Left forelimb (tissue), 1 donor: Measurements from ENCODE around the gene CERK.

ENCODE experiments used
- DNase-seq: peaks from one replicate; pipeline ENCODE4 v3.0.0-alpha.2; 2018; ENCODE audit warnings: low spot score

CERK gene

DNA sequence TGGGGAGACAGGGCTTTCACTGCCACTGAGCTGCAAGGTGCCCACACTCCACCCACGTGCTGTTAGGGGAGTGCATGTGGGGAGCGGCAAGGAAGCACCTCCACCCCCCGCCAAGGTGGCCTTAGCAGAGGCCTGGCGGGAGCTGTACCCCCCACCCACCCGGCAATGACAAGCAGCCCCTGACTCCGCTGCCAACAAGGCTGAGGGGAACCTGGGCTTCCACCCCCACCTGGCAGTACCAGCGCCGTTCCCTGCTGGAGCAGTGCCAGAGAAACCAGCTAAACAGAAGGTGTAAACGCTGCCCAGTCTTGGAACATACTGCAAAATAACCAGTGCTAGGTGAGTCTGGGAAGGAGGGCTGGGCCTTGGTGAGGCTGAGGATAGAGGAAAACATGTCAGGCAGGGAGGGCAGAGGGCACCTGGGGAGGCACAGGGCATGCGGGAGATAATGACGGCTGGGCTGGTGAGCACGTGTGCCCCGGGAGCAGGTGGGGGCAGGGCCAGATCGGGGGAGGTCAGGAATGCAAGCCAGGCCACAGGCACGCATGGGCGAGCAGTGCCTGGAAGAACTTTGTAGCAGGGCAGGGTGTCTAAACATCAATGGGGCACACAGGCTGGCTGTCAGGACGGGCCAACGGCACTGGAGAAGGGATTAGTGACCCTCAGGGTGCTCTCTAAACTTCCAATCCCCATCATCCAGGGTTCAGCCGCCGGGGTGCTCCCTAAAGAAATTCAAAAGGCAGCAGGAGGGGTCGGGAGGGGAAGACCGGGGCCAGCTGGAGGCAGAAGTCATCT lies 6.6 kb downstream of the CERK start:
- DNase-seq = no peak

DNA sequence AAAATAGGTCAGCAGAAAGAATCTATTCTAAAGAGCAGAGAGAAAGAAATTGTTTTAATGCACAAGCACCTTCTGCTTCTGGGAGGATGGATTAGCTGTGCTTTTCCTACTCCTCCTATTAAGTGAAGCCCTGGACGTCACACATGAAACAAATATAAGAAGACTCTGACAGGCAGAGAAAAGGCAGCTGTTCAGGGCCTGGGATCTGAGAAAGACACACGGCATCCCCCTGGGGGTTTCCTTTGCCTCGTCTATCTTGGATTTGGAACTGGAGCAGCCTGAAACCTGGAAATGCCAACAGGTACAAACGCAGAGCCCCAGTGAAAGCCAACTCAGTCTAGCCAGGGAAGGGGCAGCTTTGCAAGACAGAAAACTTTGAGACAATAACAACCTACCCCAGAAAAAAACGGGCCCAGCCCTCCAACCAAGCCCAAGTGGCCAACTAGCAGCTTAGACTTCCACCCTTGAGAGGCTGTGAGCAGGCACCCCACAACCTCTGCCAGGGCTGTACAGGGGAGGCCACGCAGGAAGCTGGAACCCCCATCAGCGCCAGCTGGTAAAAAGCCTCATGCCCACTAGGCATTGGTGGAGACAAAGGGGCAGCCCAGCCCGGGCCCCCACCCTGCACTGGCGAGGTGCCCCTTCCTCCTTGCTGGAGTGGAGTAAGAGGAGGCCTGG lies 7.3 kb downstream of the CERK start:
- no peak for DNase-seq

- no peak for DNase-seq
Measured at GRCh38 chr22:46728470-46728869, 9.6 kb downstream of the CERK start.

DNA sequence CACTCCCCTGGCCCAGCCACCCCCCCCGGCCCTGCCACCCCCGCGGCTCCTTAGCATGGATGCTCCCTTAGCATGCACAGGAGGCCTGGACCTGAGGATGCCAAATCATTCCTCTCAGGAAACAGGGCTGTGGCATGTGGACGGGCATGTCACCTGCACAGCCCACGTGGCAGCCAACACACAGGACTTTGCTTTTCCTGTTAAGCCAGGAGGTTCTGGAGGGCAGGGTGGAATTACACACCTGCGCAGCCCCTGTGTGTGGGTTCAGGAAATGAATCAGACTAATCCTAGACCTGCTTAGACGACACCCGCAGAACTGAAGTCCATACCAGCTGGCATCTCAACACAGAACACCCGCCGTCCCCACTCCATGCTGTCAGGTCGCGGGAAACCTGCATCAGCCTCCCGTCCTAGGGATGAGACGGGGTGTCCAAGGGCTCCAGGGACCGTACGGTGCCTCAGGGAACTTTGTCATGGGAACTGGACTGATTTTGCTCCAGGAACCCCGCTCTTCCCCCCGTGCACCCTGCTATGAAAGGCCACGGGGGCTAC lies 10.2 kb downstream of the CERK start:
- no peak for DNase-seq

DNA sequence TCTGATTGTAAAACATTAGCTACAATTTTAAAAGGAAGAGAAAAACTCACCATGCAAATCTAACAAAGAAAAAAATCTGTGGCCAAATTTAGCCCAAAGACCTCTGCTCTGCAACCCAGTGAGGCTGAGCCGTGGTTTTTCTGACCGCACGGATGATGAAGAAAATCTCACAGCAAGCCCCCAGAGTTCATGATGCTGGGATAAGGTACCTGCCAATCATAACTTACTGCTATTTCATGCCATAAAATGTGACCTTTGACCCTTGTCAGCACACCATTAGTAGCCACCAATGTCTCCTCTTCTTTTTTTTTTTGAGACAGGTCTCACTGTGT lies 11.1 kb downstream of the CERK start:
- no peak for DNase-seq

DNA sequence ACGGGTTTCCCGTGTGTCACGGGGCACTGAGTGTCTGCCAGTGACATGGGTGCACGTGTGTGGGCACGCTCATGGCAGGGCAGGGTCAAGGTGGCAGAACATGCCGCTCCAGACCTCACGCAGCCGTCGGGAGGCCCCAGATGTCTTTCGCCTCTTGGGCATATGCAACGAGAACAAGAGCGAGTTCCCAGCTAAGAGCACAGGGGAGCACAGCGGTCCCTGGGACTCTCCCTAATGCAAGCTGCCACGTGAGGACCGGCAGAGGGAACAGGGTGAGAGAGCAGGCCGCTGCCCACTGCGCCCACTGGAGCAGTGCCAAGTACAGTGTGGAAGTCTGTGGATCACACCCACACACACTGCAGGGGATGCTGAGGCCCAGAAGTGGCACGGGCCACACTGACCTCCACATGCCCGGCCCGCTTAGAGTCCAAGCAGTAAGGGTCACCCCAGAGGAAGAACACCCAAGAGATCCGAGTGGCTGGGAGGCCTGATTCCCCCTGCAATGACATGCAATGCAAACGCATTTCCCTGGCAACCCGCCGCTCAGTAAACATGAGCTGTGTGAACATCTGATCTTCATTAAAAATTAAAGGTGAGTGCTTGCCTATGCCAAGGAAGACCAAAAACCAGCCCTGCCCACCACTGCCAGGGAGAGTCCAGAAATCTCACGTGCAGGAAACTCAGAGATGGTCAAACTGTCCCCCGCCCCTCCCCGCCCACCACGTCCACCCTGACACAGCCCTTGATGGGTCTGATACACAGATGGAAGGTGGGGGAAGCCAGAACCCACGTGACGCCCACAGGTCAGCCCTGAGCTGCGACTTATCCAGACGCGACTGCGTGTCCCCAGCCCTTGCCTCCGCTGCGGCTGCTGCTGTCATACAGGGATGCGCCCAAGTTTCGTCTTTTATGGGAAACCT lies 11.7 kb downstream of the CERK start:
- DNase-seq = peak; percentile 63

DNA sequence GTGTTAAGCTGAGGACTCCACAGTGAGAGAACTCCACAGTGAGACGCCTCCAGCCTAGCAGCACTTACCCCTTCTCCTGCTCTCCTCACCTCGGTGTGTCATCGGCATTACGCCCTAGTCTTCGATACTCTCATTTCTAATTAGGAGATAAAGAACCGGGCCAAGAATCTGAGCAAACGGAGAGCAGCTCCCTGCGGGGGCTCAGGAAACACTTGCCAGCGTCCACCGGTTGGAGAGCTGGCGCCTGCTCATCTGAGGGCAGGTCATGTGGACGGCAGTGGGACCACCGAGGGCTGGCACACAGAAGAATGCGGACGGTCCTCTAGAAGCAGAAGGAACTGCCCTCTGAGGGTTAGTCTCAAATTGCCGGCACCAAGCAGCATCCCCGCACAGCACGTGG lies 13.0 kb downstream of the CERK start:
- no peak for DNase-seq

- no peak for DNase-seq
Measured at GRCh38 chr22:46723882-46724281, 14.2 kb downstream of the CERK start.

- no peak for DNase-seq
Measured at GRCh38 chr22:46721501-46722085, 16.5 kb downstream of the CERK start.

- DNase-seq = no peak
Measured at GRCh38 chr22:46719921-46720320, 18.1 kb downstream of the CERK start.

DNA sequence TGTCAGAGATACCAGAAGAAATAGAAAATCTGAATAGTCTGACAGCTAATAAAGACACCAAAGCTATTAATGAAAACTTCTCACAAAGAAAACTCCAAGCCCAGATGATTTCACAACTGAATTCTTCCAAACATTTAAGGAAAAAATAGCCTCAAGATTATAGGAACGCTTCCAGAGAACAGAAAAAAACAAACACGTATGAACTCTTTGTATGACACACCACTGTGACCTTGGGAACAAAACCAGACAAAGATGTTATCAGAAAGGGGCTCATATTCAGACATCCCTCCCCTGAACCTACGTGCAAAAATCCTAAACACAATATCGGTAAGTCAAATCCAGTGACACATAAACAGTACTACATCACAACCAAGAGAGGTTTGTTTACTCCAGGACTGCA lies 23.5 kb downstream of the CERK start:
- DNase-seq = no peak

DNA sequence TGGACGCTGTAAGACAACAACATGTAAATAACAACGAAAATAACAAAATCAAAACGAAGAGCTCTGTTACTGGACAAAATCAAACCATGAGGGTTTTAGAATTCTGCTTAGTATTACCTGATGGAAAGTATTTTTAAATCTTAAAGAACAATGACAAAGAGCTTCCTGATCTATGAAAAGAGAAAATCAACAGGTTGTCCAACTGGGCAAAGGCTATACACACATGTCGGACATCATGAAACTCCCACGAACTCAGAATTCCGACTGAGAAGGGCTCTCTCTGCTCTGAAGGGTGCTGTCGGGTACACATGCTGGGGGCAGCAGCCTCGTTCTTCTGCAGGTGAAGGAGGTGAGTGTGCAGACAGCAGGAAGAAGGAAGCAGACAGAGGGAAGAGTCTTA lies 25.8 kb downstream of the CERK start:
- no peak for DNase-seq

DNA sequence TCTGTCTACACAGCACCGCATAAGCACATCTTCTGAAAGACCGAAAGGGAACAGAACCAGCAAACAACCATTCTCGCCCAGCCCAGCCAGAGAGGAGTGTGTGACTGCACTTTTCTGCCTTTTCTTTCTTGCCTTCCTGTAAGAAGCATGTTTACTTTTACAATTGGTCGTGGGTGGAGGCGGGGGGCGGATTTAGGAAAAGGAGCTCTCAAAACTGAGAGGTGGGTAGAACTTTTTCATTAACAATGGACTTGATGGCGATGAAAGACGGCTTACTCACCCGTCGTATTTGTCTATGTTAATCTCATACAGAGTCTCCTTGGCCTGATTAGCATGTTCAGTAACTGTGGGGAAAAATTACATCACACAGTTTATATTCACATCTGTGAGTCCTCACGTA lies 27.2 kb downstream of the CERK start:
- DNase-seq = no peak

GRCh38 chr22:46708766-46709330 lies 29.2 kb downstream of the CERK start:
- DNase-seq = no peak

DNA sequence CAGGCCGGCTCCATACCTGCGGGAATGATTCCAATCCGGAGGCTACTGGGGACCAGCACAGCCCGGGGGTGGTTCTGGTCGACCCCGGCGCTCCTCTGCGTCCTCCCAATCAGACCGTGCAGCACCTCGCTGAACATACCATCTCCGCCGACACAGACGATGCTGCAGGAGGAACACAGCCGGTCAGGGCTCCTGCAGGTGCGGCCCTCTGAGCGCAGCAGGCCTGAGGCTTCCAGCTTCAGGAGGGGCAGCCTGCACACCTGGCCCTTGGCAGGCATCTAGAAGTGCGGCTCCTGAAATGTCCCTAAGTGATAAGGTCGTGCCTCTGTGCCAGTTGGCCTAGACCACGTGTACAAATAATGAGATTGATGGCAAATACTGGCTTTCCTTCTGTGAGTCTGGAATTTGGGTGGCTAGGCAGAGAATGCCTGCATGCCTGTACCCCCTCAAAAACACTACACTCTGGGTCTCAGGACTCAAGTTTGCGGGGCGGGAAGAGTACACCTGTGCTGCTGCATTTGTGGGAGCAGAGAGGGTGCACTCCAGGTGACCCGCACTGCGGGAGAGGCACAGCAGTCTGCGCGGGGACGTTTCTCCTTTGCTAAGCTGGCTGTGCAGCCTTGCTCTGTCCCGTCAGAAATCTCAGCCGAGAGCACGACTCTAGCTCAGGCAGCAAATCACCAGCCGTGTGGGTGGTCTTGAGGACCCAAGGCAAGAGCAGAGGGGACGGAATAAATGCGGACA lies 30.1 kb downstream of the CERK start:
- no peak for DNase-seq

GRCh38 chr22:46707305-46707704 lies 30.7 kb downstream of the CERK start:
- DNase-seq = no peak

GRCh38 chr22:46706060-46706459 lies 32.0 kb downstream of the CERK start:
- DNase-seq = no peak

DNA sequence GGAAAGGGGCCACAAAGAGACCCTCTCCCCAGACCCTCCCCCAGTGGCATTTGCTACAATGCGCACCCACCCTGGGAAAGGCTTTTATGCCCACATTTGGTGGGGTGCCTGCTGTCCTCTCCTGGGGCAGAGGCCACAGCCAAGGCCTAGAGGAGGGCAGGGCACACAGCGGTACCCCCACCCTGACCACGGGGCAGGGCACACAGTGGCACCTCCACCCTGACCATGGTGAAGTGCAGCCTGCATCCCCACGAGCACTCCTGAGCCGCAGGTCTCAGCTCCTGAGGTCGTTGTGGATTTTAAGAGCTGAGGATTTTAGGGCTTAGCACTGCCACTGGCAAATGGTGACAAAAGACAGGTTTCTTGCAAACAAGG lies 34.1 kb downstream of the CERK start:
- no peak for DNase-seq

GRCh38 chr22:46703171-46703995 lies 34.7 kb downstream of the CERK start:
- DNase-seq = no peak

GRCh38 chr22:46701262-46701661 lies 36.8 kb downstream of the CERK start:
- DNase-seq = no peak
